ENCODE data around the gene RPL15. TPM values are rescaled to one million over a fixed set of nuclear protein-coding genes. Genes with fewer than 3 reads are reported as not detected.

RPL15 gene
- total and polyA plus RNA-seq, 2 donors (not counting 1 experiment from before 2014, with no cell fraction given): 1,860 to 3,720 TPM

DNA sequence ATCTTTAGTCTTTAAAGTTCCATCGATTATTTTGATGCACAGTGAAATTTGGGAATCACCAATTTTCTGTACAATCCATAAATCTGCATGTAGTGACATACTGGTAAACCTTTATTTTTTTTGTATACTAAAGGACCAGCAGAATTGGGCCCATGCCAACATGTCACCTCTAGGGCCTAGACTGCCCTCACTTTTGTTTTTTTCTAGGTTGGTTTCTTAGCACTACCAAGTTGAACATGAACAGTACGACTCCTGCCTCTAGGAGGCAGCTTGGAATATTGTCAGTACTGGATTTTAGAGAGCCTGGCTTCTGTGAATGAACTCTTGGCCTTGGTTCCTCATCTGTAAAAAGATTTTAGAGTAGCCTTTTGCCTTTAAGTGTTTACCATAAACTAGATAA lies 32.5 kb upstream of the RPL15 start:
- Histone ChIP-seq H4K20me1 (ENCODE audit: control insufficient read depth, extremely low read depth, insufficient read depth, low read length) (peaks cover 1% of the 10 kb centered on the region), H3K27ac (ENCODE audit: insufficient read depth, low read length) (no peak overlapping the region), H3K9me3 (ENCODE audit: control insufficient read depth, insufficient read depth, low read depth, low read length) (no peaks in the 10 kb centered on the region), H3K4me1 (ENCODE audit: control insufficient read depth, extremely low read depth, insufficient read depth, low read length) (no peaks in the 10 kb centered on the region), H3K4me3 (replicated peaks in 1 of 4; ENCODE audit: control extremely low read depth in 1 of 4, insufficient read depth in 1 of 4, low read depth in 3 of 4, low read length in 4 of 4) (no peak overlapping the region), H3K79me2 (ENCODE audit: control insufficient read depth, insufficient read depth, low read length) (no peaks in the 10 kb centered on the region), H3K36me3 (ENCODE audit: control insufficient read depth, insufficient read depth, low read length) (no peaks in the 10 kb centered on the region), H3K4me2 (ENCODE audit: extremely low read depth, insufficient read depth, low read length) (no peak overlapping the region), H3K9ac (ENCODE audit: insufficient read depth, low read length) (no peak overlapping the region), H2AFZ (ENCODE audit: low read length) (no peak overlapping the region), H3K27me3 (ENCODE audit: control insufficient read depth, insufficient read depth, low read length) (no peaks in the 10 kb centered on the region)
- no peak for DNase-seq (ENCODE audit: low read depth in 2 of 2)
- TF ChIP-seq, protein P1, sequence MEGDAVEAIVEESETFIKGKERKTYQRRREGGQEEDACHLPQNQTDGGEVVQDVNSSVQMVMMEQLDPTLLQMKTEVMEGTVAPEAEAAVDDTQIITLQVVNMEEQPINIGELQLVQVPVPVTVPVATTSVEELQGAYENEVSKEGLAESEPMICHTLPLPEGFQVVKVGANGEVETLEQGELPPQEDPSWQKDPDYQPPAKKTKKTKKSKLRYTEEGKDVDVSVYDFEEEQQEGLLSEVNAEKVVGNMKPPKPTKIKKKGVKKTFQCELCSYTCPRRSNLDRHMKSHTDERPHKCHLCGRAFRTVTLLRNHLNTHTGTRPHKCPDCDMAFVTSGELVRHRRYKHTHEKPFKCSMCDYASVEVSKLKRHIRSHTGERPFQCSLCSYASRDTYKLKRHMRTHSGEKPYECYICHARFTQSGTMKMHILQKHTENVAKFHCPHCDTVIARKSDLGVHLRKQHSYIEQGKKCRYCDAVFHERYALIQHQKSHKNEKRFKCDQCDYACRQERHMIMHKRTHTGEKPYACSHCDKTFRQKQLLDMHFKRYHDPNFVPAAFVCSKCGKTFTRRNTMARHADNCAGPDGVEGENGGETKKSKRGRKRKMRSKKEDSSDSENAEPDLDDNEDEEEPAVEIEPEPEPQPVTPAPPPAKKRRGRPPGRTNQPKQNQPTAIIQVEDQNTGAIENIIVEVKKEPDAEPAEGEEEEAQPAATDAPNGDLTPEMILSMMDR (conservative IDR thresholded peaks at IDR 0.05 in 1 of 2, IDR thresholded peaks at IDR 0.05 in 1 of 2; ENCODE audit: low read depth in 1 of 2, low read length in 2 of 2): peak in 1 of 2 donors; percentile 17
- no peak for TF ChIP-seq EZH2 (IDR thresholded peaks at IDR 0.05; ENCODE audit: low read length, missing control alignments)

DNA sequence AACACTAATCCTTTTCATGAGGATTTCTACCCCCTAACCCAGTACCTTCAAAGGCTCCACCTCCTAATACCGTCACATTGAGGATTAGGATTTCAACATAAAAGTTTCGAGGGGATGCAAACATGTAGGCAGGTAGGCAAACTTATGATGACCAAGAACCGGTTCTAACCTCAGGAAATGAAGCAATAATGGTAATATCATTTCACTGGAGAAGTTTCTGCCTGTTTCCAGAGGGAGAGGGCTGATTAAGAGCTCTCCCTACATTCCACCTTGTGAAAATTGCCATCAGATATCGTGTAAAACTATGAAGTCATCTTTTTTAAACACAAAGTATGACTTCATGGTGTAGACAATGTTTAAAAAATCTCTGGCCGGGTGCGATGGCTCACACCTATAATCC lies 31.7 kb upstream of the RPL15 start:
- TF ChIP-seq, protein P1 (conservative IDR thresholded peaks at IDR 0.05 in 1 of 2, IDR thresholded peaks at IDR 0.05 in 1 of 2; ENCODE audit: low read depth in 1 of 2, low read length in 2 of 2): no peak
- TF ChIP-seq EZH2 (IDR thresholded peaks at IDR 0.05; ENCODE audit: low read length, missing control alignments): no peak
- H3K27ac ChIP-seq (ENCODE audit: insufficient read depth, low read length): no peak overlapping the region
- H3K4me1 ChIP-seq (ENCODE audit: control insufficient read depth, extremely low read depth, insufficient read depth, low read length): no peaks in the 10 kb centered on the region
- H2AFZ ChIP-seq (ENCODE audit: low read length): no peak overlapping the region
- H3K9ac ChIP-seq (ENCODE audit: insufficient read depth, low read length): no peak overlapping the region
- no peaks in the 10 kb centered on the region for H3K9me3 ChIP-seq (ENCODE audit: control insufficient read depth, insufficient read depth, low read depth, low read length)
- H3K4me3 ChIP-seq (replicated peaks in 1 of 4; ENCODE audit: control extremely low read depth in 1 of 4, insufficient read depth in 1 of 4, low read depth in 3 of 4, low read length in 4 of 4): no peak overlapping the region
- peaks cover 1% of the 10 kb centered on the region for H4K20me1 ChIP-seq (ENCODE audit: control insufficient read depth, extremely low read depth, insufficient read depth, low read length)
- H3K4me2 ChIP-seq (ENCODE audit: extremely low read depth, insufficient read depth, low read length): no peak overlapping the region
- no peak for DNase-seq (ENCODE audit: low read depth in 2 of 2)
- peaks cover 3% of the 10 kb centered on the region for H3K36me3 ChIP-seq (ENCODE audit: control insufficient read depth, insufficient read depth, low read length)
- no peaks in the 10 kb centered on the region for H3K79me2 ChIP-seq (ENCODE audit: control insufficient read depth, insufficient read depth, low read length)
- H3K27me3 ChIP-seq (ENCODE audit: control insufficient read depth, insufficient read depth, low read length): no peaks in the 10 kb centered on the region

DNA sequence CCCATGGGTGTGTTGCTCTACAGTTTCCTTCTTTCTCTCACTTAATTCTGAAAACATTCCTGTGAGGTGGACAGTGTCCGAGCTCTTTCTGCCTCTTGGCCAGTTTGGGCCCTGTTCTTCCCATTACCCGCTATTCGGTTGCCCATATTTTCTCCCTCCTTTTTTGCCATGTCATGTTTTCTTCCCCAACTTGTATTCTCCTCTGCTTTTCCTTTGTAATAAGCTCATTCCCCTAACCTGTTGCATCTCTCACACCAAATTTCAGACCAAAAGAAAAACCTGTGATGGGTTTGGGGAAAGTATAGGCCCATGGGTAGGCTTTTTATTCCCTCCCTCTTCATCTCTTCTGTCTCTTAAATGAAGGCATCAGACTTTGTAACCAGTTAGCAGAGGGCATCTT lies 30.6 kb upstream of the RPL15 start:
- H2AFZ ChIP-seq (ENCODE audit: low read length): no peak overlapping the region
- H3K4me1 ChIP-seq (ENCODE audit: control insufficient read depth, extremely low read depth, insufficient read depth, low read length): no peaks in the 10 kb centered on the region
- H3K27me3 ChIP-seq (ENCODE audit: control insufficient read depth, insufficient read depth, low read length): no peaks in the 10 kb centered on the region
- H3K4me2 ChIP-seq (ENCODE audit: extremely low read depth, insufficient read depth, low read length): no peak overlapping the region
- no peak overlapping the region for H3K27ac ChIP-seq (ENCODE audit: insufficient read depth, low read length)
- H4K20me1 ChIP-seq (ENCODE audit: control insufficient read depth, extremely low read depth, insufficient read depth, low read length): peaks cover 1% of the 10 kb centered on the region
- no peaks in the 10 kb centered on the region for H3K79me2 ChIP-seq (ENCODE audit: control insufficient read depth, insufficient read depth, low read length)
- no peak overlapping the region for H3K4me3 ChIP-seq (replicated peaks in 1 of 4; ENCODE audit: control extremely low read depth in 1 of 4, insufficient read depth in 1 of 4, low read depth in 3 of 4, low read length in 4 of 4)
- H3K9me3 ChIP-seq (ENCODE audit: control insufficient read depth, insufficient read depth, low read depth, low read length): no peaks in the 10 kb centered on the region
- TF ChIP-seq, protein P1 (conservative IDR thresholded peaks at IDR 0.05 in 1 of 2, IDR thresholded peaks at IDR 0.05 in 1 of 2; ENCODE audit: low read depth in 1 of 2, low read length in 2 of 2): no peak
- no peak for TF ChIP-seq EZH2 (IDR thresholded peaks at IDR 0.05; ENCODE audit: low read length, missing control alignments)
- no peak overlapping the region for H3K9ac ChIP-seq (ENCODE audit: insufficient read depth, low read length)
- DNase-seq (ENCODE audit: low read depth in 2 of 2): no peak
- H3K36me3 ChIP-seq (ENCODE audit: control insufficient read depth, insufficient read depth, low read length): peaks cover 3% of the 10 kb centered on the region
